ENCODE results near the gene MEMO1. TPM values are rescaled to one million over a fixed set of nuclear protein-coding genes. Genes with fewer than 3 reads are reported as not detected.
"Not testable (repeated sequence)": the region's sequence is repeated elsewhere in the genome, so short reads cannot be mapped to it uniquely, and the experiment has no call there.

MEMO1 gene
- total RNA-seq, result 10 to 100 TPM; 70.3 to 73.1 TPM

DNA sequence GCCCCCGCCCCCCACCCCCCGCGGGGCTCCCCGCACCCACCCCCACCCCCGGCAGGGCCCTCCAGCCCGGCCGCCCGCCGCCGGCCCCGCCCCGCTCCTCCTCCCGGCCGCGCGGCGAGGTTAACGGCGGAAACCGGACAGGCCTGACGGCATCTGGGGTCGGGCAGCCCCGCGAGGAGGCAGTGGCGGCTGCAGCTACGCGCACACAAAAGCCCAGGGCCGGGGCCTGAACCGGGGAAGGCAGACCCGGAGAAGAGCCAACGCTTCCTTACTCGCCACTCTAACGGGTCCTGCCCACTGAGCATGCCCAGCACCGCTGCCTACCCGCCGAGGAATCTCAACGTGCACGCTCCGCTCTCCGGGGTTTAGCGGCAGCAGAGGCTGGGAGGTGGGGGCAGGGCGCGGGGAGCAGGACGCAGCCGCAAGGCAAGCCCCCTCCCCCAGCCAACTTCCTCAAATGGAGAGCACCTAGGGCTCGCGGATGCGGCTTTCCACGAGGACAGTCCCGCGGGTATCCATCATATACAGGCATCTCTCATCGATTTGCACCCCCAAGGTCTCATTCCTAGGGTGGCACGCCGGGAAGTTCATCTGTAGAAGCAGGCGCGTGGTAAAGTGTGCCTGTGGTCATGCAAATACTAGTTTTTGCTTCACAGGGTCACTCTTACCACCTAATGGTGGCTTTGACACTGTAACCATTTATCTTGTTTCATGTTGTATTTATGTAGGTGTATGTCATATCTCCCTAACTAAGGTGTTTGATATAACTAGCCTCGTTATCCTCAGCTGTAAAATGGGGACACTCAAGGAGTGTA lies at the start of gene MEMO1:
TSS of gene MEMO1 (minus strand) at position 339 of the 815 bp plus-strand sequence. CDS start 761 bp downstream, outside the sequence.
- ChIA-PET POLR2A (interaction anchor here (1.4 to 1.6 kb wide), 2 partner anchors 29 to 78 kb away, joined by 3 to 6 read pairs; partner anchors contain the start of gene DPY30), CTCF (interaction anchor here (1.1 to 1.7 kb wide), 2 partner anchors 53 to 155 kb away, joined by 3 read pairs; partner anchors contain the start of genes SLC30A6 and SPAST)

GRCh38 chr2:32060266-32060665 lies 49.5 kb upstream of the MEMO1 start:
- ChIA-PET CTCF (no interaction called here), POLR2A (no interaction called here)

DNA sequence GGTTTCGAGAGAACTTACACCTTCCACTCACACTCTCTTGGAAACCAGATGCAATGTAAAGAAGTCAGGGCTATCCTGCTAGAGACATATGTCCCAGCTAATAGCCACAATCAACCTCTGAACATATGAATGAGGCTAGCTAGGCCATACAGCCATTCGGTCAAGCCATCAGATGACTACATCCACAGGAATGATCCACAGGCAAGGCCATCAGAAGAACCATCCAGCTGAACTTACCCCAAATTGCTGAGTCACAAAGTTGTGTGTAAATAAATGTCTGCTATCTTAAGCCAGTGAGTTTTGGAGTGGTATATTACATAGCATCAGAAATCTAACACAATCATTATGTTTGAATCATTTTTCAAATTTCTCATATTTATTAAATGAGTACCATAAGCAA lies 47.3 kb upstream of the MEMO1 start:
- CTCF ChIA-PET, result interaction anchor here (0.6 kb wide), 1 partner anchor 1878 kb away, joined by 3 read pairs; no protein-coding TSS in a partner anchor
- POLR2A ChIA-PET, result no interaction called here

- POLR2A ChIA-PET, result interaction anchor here (0.6 kb wide), 1 partner anchor 12 kb away, joined by 3 read pairs; no protein-coding TSS in a partner anchor
- CTCF ChIA-PET, result interaction anchor here (0.8 to 1.7 kb wide), 2 partner anchors 8 to 243 kb away, joined by 3 to 4 read pairs; partner anchors contain the start of gene SPAST
Measured at GRCh38 chr2:32054583-32054982, 43.8 kb upstream of the MEMO1 start.

DNA sequence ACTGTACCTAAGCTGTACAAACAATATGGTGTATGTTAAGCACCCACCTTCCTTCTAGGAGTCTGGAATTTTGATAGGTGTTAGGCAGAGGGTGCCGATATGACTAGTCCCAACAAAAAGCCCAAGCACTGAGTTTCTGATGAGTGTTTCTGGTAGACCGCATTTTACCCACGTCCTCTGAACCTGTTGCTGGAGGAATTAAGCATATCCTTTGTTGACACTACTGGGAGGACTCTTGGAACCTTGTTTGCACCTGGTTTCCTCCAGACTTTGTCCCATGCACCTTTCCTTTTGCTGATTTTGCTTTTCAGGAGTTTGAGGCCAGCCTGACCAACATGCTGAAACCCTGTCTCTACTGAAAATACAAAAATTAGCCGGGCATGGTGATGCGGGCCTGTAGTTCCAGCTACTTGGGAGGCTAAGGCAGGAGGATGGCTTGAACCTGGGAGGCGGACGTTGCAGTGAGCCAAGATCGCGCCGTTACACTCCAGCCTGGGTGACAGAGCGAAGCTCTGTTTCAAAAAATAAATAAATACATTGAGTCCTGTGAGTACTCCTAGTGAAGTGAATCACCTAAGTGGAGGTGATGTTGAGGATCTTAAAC lies 41.1 kb upstream of the MEMO1 start:
- ChIA-PET POLR2A (interaction anchor here (0.6 kb wide), 1 partner anchor 121 kb away, joined by 5 read pairs; no protein-coding TSS in a partner anchor), CTCF (no interaction called here)

DNA sequence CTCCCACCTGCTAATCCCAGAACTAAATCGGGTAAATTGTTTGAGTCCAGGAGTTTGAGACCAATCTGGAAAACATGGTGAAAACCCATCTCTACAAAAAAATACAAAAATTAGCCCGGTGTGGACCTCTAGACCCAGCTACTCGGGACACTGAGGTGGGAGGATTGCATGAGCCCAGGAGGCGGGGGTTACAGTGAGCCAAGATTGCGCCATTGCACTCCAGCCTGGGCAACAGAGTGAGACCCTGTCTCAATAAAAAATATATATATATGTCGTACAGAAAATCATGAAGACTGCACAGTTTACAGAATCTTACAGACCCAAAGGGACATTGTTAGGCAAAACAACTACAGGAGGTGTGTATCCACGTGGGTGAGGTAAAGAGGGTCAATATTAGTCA lies 32.8 kb upstream of the MEMO1 start:
- CTCF ChIA-PET, result interaction anchor here (0.6 kb wide), 1 partner anchor 228 kb away, joined by 3 read pairs; no protein-coding TSS in a partner anchor

DNA sequence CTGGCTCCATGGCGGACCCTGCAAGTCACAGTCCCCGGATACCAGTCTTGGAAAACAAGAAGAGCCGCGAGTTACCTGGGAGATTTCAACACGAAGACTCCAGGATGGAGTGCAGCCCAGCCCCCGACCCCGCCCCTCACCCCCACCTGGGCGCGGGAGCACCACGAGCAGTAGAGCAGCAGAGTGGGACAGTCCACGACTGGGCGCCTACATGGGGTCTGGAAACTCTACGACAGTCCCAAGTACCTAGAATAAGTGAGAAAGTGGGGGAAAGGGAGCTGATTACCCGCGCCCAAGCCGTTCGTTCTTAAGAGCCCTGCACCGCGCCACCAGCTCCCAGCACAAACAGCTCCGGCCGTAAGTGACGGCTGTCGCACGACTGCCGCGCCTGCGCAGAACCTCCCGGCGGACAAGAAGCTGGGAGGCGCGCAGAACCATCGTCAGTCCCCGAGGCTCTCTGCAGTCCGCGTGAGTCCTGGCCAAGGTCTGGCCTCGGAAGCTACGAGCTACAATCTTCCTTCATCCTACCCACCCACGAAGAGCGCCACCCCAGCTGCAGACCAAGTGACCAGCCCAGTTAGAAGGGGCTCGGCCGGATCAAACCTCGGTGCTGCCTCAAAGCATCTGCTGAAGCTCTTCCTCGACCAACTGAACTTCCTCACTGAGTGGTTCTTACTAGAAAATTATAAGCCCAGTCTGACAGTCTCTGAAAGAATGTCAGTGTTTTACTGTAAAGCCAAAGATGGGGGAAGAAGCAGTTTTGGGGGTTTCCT lies 28.8 kb upstream of the MEMO1 start, which contains the start of gene DPY30:
TSS of gene DPY30 (minus strand) at position 359 of the 773 bp plus-strand sequence. CDS start at position 10, 349 bp downstream.
- POLR2A ChIA-PET, result interaction anchor here (0.8 to 2.6 kb wide), 9 partner anchors 9 to 126 kb away, joined by 3 to 23 read pairs (median 4); partner anchors contain the start of genes MEMO1, SLC30A6 and SPAST

More for the DNA sequence above, 32.8 kb upstream of the MEMO1 start:
- POLR2A ChIA-PET, result no interaction called here

GRCh38 chr2:32034198-32034887 lies 23.5 kb upstream of the MEMO1 start:
- POLR2A ChIA-PET, CTCF ChIA-PET: not testable (repeated sequence)

More for the DNA sequence above, 28.8 kb upstream of the MEMO1 start, which contains the start of gene DPY30:
- CTCF ChIA-PET, result interaction anchor here (0.6 to 2.5 kb wide), 2 partner anchors 23 to 24 kb away, joined by 3 to 14 read pairs; partner anchors contain the start of gene SPAST

DNA sequence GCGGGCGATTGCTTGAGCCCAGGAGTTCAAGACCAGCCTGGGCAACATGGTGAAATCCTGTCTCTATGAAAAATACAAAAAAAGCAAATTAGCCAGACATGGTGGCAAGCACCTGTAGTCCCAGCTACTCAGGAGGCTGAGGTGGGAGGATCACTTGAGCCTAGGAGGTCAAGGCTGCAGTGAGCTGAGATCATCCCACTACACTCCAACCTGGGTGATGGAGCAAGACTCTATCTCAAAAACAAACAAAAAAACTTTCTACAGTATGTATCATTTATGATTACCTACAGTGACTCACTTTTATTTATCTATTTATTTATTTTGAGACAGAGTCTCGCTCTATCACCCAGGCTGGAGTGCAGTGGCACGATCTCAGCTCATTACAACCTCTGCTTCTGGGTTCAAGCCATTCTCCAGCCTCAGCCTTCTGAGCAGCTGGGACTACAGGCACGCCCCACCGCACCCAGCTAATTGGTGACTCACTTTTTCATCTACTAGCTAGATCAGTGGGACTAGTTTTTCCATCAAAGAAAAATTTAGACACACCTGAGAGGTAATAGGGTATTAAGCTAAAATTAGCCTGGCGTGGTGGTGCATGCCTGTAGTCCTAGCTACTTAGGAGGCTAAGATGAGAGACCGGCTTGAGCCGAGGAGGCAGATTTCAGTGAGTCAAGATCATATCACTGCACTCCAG lies 8.1 kb upstream of the MEMO1 start:
- POLR2A ChIA-PET, CTCF ChIA-PET: not testable (repeated sequence)

DNA sequence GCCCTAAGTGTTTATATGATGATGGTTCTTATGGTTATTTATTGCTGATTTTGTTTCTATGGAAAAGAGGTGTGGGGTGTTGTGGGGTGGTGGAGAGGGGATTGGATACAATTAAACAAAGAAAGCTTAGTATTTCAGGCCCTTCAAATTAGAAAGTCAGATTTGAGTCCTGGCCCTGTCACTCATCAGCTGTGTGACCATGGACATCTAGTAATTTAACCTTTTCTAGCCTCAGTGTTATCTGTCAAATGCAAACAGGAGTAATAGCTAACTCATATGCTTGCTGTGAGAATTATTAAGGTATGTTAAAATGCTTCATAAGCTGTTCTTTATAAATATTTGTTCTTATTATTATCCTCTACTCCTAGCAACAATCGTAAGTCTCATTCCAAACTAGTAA lies 2.1 kb upstream of the MEMO1 start:
- CTCF ChIA-PET, result interaction anchor here (1.0 kb wide), 1 partner anchor 22 kb away, joined by 3 read pairs; no protein-coding TSS in a partner anchor
- POLR2A ChIA-PET, result interaction anchor here (1.0 to 1.2 kb wide), 2 partner anchors 27 to 51 kb away, joined by 4 read pairs; partner anchors contain the start of gene DPY30

DNA sequence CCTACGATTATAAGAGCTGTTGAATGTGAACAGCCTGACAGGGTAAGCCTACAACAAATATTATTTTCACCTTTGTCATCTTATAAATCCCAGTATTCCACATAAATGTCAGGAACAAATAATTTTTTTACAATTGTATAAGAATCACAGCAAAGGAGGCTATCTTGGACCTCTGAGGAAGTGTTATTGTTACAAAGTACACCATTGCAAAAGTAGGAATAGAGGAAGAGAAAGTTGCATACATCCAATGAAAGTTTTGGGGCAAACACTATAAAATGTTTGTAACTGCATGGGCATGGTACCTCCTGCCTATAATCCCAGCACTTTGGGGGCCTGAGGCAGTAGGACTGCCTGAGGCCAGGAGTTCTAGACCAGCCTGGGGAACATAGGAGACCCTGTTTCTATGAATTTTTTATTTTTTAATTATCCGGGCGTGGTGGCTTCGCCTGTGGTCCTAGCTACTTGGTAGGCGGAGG lies 715 bp upstream of the MEMO1 start:
- CTCF ChIA-PET, result interaction anchor here (1.1 to 1.7 kb wide), 2 partner anchors 52 to 155 kb away, joined by 3 read pairs; partner anchors contain the start of genes SLC30A6 and SPAST

DNA sequence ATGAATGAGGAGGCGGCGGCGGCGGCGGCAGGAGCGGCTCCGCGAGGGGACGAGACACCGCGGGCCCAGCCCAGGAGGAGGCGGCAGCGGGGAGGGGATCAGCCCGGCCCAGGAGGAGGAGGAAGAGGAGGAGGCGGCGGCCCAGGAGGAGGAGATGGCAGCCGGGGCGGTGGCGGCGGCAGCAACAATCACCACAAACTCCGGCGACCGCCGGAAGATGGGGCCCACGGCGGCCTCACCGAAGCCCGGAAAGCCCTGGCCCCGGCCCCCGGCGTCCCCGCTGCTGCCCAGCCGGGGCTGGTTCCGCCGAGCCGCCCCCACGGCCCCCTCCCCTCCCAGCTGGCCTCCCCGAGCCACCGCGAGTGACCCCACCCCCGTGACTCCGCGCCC lies 533 bp downstream of the MEMO1 start:
- CTCF ChIA-PET, result not testable (repeated sequence)
- POLR2A ChIA-PET, result interaction anchor here (1.4 to 1.6 kb wide), 2 partner anchors 30 to 77 kb away, joined by 3 to 6 read pairs; partner anchors contain the start of gene DPY30

More for the DNA sequence above, 715 bp upstream of the MEMO1 start:
- POLR2A ChIA-PET, result interaction anchor here (1.4 to 1.6 kb wide), 2 partner anchors 28 to 78 kb away, joined by 3 to 6 read pairs; partner anchors contain the start of gene DPY30

- ChIA-PET CTCF (no interaction called here), POLR2A (interaction anchor here (1.6 kb wide), 1 partner anchor 30 kb away, joined by 7 read pairs; the partner anchor contains the start of gene DPY30)
Measured at GRCh38 chr2:32009516-32010256, 1.1 kb downstream of the MEMO1 start.

- POLR2A ChIA-PET, result interaction anchor here (0.6 to 1.6 kb wide), 3 partner anchors 10 to 31 kb away, joined by 3 to 11 read pairs (median 7); partner anchors contain the start of gene DPY30
- CTCF ChIA-PET, result interaction anchor here (0.8 kb wide), 1 partner anchor 43 kb away, joined by 3 read pairs; no protein-coding TSS in a partner anchor
Measured at GRCh38 chr2:32008805-32009515, 1.8 kb downstream of the MEMO1 start.

DNA sequence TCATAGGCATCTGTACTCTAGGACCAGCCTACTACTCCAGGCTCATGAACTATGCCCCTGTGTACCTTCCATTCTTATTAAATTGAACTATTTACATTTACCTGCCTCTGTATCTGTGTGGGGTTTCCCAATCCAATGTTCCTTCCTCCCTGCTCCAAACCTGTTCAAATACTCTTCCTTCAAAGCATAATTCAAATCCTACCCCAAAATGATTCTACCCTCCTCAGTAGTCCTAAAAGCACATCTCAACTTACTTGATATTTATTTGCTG lies 3.8 kb downstream of the MEMO1 start:
- CTCF ChIA-PET, result no interaction called here
- POLR2A ChIA-PET, result no interaction called here

GRCh38 chr2:32005371-32005976 lies 5.3 kb downstream of the MEMO1 start:
- CTCF ChIA-PET, result no interaction called here

More at GRCh38 chr2:32005371-32005976, 5.3 kb downstream of the MEMO1 start:
- POLR2A ChIA-PET, result interaction anchor here (0.6 kb wide), 1 partner anchor 130 kb away, joined by 3 read pairs; no protein-coding TSS in a partner anchor
